SU-DHL-6 (cell line): ENCODE measurements around the gene AIDA.

ENCODE experiments used
- EZH2phosphoT487 ChIP-seq: fragments of 200-600 bp; sonication (generic), shearing (Covaris generic); conservative IDR thresholded peaks from 2 replicates; pipeline ENCODE4 v1.6.1; 2018; ENCODE audit warnings: mild to moderate bottlenecking, antibody characterized with exemption, low read length, moderate library complexity, mixed read lengths
- TF ChIP-seq, protein P1 (sequence below): fragments of 200-600 bp; sonication (generic); IDR thresholded peaks from one replicate; pipeline ENCODE4 v1.5.1; 2017; ENCODE audit warnings: antibody characterized with exemption, mild to moderate bottlenecking, low read length, moderate library complexity; ENCODE audit not compliant: insufficient read depth, poor library complexity, severe bottlenecking

DNA sequence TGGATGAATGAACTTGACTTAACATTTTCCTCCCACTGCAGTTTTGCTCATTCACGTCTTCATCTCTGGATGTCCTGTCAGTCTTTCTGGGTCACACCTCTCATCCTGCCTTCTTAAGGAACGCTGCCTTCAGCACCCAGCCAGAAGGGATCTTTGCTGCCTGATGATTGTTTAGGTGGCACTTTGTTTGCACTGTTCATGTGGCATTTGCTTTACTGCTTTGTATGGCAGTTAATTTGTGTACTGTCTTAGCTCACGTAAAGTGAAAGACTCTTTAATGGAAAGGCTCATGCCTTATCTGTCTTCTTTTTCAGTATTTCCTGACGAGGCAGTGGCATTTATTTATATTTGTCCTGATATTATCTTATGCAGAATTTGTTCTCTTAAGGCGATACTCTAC, 89.5 kb downstream of the AIDA start:
- TF ChIP-seq, protein P1, sequence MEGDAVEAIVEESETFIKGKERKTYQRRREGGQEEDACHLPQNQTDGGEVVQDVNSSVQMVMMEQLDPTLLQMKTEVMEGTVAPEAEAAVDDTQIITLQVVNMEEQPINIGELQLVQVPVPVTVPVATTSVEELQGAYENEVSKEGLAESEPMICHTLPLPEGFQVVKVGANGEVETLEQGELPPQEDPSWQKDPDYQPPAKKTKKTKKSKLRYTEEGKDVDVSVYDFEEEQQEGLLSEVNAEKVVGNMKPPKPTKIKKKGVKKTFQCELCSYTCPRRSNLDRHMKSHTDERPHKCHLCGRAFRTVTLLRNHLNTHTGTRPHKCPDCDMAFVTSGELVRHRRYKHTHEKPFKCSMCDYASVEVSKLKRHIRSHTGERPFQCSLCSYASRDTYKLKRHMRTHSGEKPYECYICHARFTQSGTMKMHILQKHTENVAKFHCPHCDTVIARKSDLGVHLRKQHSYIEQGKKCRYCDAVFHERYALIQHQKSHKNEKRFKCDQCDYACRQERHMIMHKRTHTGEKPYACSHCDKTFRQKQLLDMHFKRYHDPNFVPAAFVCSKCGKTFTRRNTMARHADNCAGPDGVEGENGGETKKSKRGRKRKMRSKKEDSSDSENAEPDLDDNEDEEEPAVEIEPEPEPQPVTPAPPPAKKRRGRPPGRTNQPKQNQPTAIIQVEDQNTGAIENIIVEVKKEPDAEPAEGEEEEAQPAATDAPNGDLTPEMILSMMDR = no peak
- no peak for TF ChIP-seq EZH2phosphoT487
